Tibial nerve (tissue), 4 donors: Measurements from ENCODE around the gene TNKS2.

Experiments
- CTCF ChIP-seq, 5 experiments: fragments of 200-600 bp in 3 of 5; fragments of 450-650 bp in 2 of 5; sonication (generic) in 3 of 5; IDR thresholded peaks; one replicate each; pipeline ENCODE4 v1.5.1; 2016 to 2019; ENCODE audit warnings: antibody characterized with exemption in 5 of 5, mild to moderate bottlenecking in 3 of 5, moderate library complexity in 2 of 5
- EP300 ChIP-seq, 2 donors: sonication (generic); formaldehyde crosslinking; IDR thresholded peaks; one replicate each; pipeline ENCODE4 v1.6.1; 2017; ENCODE audit warnings: antibody characterized with exemption in 2 of 2, mild to moderate bottlenecking in 1 of 2
- POLR2A ChIP-seq, 2 donors: fragments of 450-650 bp; IDR thresholded peaks; one replicate each; pipeline ENCODE4 v1.6.1; 2017; ENCODE audit warnings: antibody characterized with exemption in 2 of 2, mild to moderate bottlenecking in 2 of 2, moderate library complexity in 2 of 2

GRCh38 chr10:91896212-91896756, 98.1 kb downstream of the TNKS2 start:
- TF ChIP-seq CTCF (IDR thresholded peaks at IDR 0.05): no peak
- no peak for TF ChIP-seq POLR2A (IDR thresholded peaks at IDR 0.05)
- TF ChIP-seq EP300 (IDR thresholded peaks at IDR 0.05): no peak
